Suprapubic skin (tissue), 4 donors: ENCODE results near the gene RBPJL. TPM values are rescaled to one million over a fixed set of nuclear protein-coding genes. Genes with fewer than 3 reads are reported as not detected.

Experiments used
- DNase-seq, 2 donors: peaks; one replicate each; pipeline ENCODE4 v3.0.0-alpha.2; 2019; ENCODE audit warnings: low spot score in 2 of 2
- H3K27ac ChIP-seq: fragments of 200-600 bp; sonication (generic); one replicate; pipeline ENCODE4 v1.5.1; 2019
- H3K27me3 ChIP-seq: fragments of 200-600 bp; sonication (generic); one replicate; pipeline ENCODE4 v1.5.1; 2019
- H3K36me3 ChIP-seq: fragments of 200-600 bp; sonication (generic); one replicate; pipeline ENCODE4 v1.5.1; 2019
- H3K4me1 ChIP-seq: fragments of 200-600 bp; sonication (generic); one replicate; pipeline ENCODE4 v1.5.1; 2019
- H3K4me3 ChIP-seq: fragments of 200-600 bp; sonication (generic); one replicate; pipeline ENCODE4 v1.5.1; 2019; ENCODE audit warnings: mild to moderate bottlenecking
- H3K9me3 ChIP-seq: fragments of 200-600 bp; sonication (generic); one replicate; pipeline ENCODE4 v1.5.1; 2019
- EP300 ChIP-seq: sonication (generic); formaldehyde crosslinking; IDR thresholded peaks from one replicate; pipeline ENCODE4 v1.6.1; 2017; ENCODE audit warnings: antibody characterized with exemption
- POLR2A ChIP-seq, 2 donors: fragments of 450-650 bp; IDR thresholded peaks; one replicate each; pipeline ENCODE4 v1.6.1; 2017; ENCODE audit warnings: antibody characterized with exemption in 2 of 2, mild to moderate bottlenecking in 2 of 2, moderate library complexity in 2 of 2
- POLR2AphosphoS5 ChIP-seq, 3 donors: sonication (generic); formaldehyde crosslinking; IDR thresholded peaks; one replicate each; pipeline ENCODE4 v1.6.1; 2017; ENCODE audit warnings: antibody characterized with exemption in 3 of 3
- WGBS: methylation state at CpG from one replicate; pipeline ENCODE4 v1.1.5; 2018; 5-methylcytosine and 5-hydroxymethylcytosine counted together
- total RNA-seq, 4 donors: library from RNA; depleted of rRNA; stranded (reverse); fragments of >200 nt; gene quantifications; one replicate each; pipeline ENCODE4 v1.1.0, GENCODE V29; 2016
- TF ChIP-seq, protein P1 (sequence below), 2 donors: fragments of 200-600 bp in 1 of 2; fragments of 450-650 bp in 1 of 2; sonication (generic) in 1 of 2; IDR thresholded peaks; one replicate each; pipeline ENCODE4 v1.5.1; 2016 to 2019; ENCODE audit warnings: antibody characterized with exemption in 2 of 2, mild to moderate bottlenecking in 1 of 2, moderate library complexity in 1 of 2

The RBPJL gene
- total RNA-seq, 4 donors from 2014 or later, result not detected

DNA sequence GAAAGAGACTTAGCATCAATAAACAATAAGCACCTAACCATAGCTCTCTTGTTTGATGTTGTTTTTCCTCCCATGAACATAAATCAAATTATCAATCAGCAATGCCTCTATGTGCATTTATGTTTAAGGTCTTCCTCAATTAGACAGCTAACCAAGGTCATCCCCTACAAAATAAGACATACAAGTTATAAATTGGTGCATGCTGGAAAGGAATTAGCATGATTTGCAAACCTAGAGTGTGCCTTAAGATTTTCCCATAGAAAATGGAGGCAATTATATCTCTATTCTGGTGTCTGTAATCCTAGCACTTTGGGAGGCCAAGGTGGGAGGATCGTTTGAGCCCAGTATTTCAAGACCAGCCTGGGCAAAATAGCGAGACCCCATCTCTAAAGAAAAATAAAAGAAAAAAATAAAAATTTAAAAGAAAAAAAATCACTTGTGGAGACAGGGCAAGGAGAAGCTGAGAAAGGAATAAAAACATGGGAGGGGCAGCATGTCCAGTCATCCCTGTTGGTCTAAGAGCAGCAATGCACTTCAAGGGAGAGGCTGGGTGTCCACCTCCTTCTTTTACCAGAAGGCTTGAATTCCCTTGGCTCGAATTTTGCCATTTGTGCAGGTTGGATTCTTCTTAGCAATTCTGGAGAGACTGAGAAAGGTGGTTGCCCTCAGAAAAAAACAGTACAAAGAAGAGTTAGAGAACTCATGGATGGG is 42.9 kb upstream of the RBPJL start:
- DNase-seq, result no peak
- Histone ChIP-seq H3K4me3 (no peak overlapping the region), H3K9me3 (no peaks in the 10 kb centered on the region), H3K27me3 (peaks cover 12% of the 10 kb centered on the region), H3K4me1 (no peaks in the 10 kb centered on the region), H3K27ac (no peak overlapping the region), H3K36me3 (no peaks in the 10 kb centered on the region)
- 90% methylated on average over 3 of the region's 3 CpGs for WGBS
- TF ChIP-seq EP300 (no peak), POLR2AphosphoS5 (IDR thresholded peaks at IDR 0.05) (no peak), POLR2A (IDR thresholded peaks at IDR 0.05) (no peak)
- TF ChIP-seq, protein P1, sequence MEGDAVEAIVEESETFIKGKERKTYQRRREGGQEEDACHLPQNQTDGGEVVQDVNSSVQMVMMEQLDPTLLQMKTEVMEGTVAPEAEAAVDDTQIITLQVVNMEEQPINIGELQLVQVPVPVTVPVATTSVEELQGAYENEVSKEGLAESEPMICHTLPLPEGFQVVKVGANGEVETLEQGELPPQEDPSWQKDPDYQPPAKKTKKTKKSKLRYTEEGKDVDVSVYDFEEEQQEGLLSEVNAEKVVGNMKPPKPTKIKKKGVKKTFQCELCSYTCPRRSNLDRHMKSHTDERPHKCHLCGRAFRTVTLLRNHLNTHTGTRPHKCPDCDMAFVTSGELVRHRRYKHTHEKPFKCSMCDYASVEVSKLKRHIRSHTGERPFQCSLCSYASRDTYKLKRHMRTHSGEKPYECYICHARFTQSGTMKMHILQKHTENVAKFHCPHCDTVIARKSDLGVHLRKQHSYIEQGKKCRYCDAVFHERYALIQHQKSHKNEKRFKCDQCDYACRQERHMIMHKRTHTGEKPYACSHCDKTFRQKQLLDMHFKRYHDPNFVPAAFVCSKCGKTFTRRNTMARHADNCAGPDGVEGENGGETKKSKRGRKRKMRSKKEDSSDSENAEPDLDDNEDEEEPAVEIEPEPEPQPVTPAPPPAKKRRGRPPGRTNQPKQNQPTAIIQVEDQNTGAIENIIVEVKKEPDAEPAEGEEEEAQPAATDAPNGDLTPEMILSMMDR (IDR thresholded peaks at IDR 0.05), result no peak

DNA sequence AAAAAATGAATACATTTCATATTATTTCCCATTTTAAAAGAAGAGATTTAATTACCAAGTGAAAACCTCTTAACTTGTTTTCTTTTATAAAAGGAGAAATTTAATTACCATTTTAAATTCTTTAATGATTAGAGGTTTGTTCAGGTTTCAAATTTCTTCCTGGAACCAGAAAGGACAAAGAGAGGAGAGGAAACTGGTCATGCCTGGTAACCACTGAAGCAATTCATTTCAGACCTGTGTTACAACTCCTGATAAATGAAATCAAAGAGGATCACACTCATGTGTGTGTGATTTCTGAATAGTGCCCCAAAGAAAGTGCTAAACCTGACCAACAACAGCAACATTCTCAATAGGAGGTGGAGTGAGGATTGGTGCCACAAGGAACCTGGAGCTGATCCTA is 39.7 kb upstream of the RBPJL start:
- Histone ChIP-seq H3K9me3 (no peaks in the 10 kb centered on the region), H3K36me3 (no peaks in the 10 kb centered on the region), H3K4me1 (no peaks in the 10 kb centered on the region), H3K27me3 (no peaks in the 10 kb centered on the region), H3K4me3 (no peak overlapping the region), H3K27ac (no peak overlapping the region)
- no peak for DNase-seq
- TF ChIP-seq POLR2AphosphoS5 (IDR thresholded peaks at IDR 0.05), result no peak
- TF ChIP-seq EP300, result no peak
- TF ChIP-seq, protein P1 (IDR thresholded peaks at IDR 0.05), result no peak
- TF ChIP-seq POLR2A (IDR thresholded peaks at IDR 0.05), result no peak

DNA sequence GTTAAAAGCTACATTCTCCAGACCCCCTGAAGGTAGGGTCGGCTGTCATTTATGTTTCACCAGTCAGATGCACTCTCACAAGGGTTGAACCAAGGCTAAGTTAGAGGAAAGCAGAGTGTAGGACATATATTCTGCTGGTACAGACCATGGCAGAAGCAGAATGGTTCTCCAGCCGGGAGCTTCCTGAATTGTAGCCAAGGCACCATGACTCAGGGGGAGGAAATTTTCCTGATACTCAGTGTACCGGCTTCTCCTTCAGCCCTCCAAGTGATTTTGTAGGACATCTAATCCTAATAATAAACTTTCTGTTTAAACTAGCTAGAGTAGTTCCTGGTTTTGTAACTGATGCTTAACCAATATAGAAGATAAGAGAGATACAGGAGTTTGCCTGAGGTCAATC is 38.1 kb upstream of the RBPJL start:
- Histone ChIP-seq H3K4me1 (no peaks in the 10 kb centered on the region), H3K4me3 (no peak overlapping the region), H3K36me3 (no peaks in the 10 kb centered on the region), H3K9me3 (no peaks in the 10 kb centered on the region), H3K27ac (no peak overlapping the region), H3K27me3 (no peaks in the 10 kb centered on the region)
- DNase-seq, result no peak
- TF ChIP-seq POLR2AphosphoS5 (IDR thresholded peaks at IDR 0.05) (no peak), POLR2A (IDR thresholded peaks at IDR 0.05) (no peak), EP300 (no peak)
- TF ChIP-seq, protein P1 (IDR thresholded peaks at IDR 0.05), result no peak
- 62% methylated on average over 3 of the region's 3 CpGs for WGBS

DNA sequence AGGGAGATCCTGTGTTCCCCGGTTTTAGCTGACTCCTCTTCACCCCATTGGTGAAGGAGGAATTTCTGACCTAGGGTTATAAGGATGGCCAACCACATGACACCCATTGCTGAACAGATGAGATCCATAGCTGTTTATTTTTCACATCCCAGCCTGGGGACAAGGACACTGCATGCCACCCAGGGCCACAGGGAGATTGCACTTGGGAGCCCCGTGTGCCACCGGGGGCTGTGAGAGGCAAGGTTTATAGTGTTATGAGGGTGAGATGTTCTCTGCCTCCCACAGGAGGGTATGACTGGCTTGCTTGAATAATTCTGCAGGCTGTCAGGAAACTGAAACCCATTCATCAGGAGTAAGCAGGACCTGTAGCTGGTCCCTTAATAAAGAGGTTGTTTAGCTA is 37.6 kb upstream of the RBPJL start:
- 94% methylated on average over 3 of the region's 3 CpGs for WGBS
- no peaks in the 10 kb centered on the region for H3K9me3 ChIP-seq
- no peaks in the 10 kb centered on the region for H3K27me3 ChIP-seq
- H3K36me3 ChIP-seq, result no peaks in the 10 kb centered on the region
- no peak overlapping the region for H3K27ac ChIP-seq
- DNase-seq, result no peak
- TF ChIP-seq POLR2A (IDR thresholded peaks at IDR 0.05) (no peak), POLR2AphosphoS5 (IDR thresholded peaks at IDR 0.05) (no peak), EP300 (no peak)
- TF ChIP-seq, protein P1 (IDR thresholded peaks at IDR 0.05), result no peak
- no peak overlapping the region for H3K4me3 ChIP-seq
- H3K4me1 ChIP-seq, result no peaks in the 10 kb centered on the region

GRCh38 chr20:45269754-45270270 is 36.8 kb upstream of the RBPJL start:
- no peak for DNase-seq
- Histone ChIP-seq H3K4me1 (no peaks in the 10 kb centered on the region), H3K36me3 (no peaks in the 10 kb centered on the region), H3K27me3 (no peaks in the 10 kb centered on the region), H3K9me3 (no peaks in the 10 kb centered on the region), H3K27ac (no peak overlapping the region), H3K4me3 (no peak overlapping the region)
- WGBS, result 56% methylated on average over 4 of the region's 4 CpGs
- no peak for TF ChIP-seq EP300
- TF ChIP-seq, protein P1 (IDR thresholded peaks at IDR 0.05), result no peak
- no peak for TF ChIP-seq POLR2A (IDR thresholded peaks at IDR 0.05)
- no peak for TF ChIP-seq POLR2AphosphoS5 (IDR thresholded peaks at IDR 0.05)
